Glomerular endothelial cell (primary cell): ENCODE results near the gene KIAA1671. TPM values are rescaled to one million over a fixed set of nuclear protein-coding genes. Genes with fewer than 3 reads are reported as not detected.
A peak's percentile ranks its signal among the peaks of the same experiment; 100 is the strongest.

ENCODE experiments used
- DNase-seq: peaks from one replicate; pipeline ENCODE4 v3.0.0-alpha.2; 2011; ENCODE audit warnings: low read depth, low spot score; ENCODE audit errors: extremely low read depth
- total RNA-seq: library from RNA; depleted of rRNA; stranded (reverse); fragments of >200 nt; gene quantifications from 2 replicates; pipeline ENCODE4 v1.2.3, GENCODE V29; 2015

Gene KIAA1671
- total RNA-seq, 1 donor from 2014 or later: 91.0 TPM

GRCh38 chr22:25109878-25110595, 157.5 kb downstream of the KIAA1671 start:
- DNase-seq: no peak

- DNase-seq: no peak
These were observed 158.0 kb downstream of the KIAA1671 start for GRCh38 chr22:25110596-25110845.

DNA sequence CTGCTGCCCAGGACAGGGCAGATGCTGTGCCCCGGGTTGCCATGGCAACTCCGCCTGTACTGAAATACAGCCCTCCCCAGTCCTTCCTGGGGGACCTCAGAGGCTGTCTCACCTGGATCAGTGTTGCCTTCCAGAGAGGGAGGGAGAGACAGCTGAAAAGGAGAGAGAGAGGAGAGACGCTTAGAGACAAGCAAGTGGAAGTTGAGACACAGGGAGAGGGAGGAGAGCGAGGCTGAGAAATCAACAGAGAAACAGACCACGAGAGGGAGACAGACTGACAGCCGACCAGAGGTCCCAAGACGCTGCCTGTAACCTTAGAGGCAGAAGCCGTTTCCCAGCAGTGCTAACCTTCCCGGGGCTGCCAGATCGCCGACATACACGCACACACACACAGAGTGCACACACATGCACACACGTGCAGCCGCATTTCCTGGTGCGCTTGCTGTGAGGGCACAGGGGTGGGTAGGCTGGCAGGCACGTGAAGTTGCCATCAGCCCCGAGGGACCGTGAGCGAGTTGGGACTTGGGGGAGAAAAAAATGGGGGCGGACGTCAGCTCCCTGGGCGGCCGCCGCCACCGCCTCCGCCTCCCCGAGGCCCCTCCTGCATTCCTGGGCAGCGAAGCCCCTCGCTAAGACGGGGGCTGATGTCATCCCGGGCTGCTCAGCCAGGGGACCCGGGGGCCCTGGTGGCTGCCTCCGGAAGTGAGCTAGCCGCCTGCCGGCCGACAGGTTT, 158.5 kb downstream of the KIAA1671 start:
- DNase-seq: no peak

DNA sequence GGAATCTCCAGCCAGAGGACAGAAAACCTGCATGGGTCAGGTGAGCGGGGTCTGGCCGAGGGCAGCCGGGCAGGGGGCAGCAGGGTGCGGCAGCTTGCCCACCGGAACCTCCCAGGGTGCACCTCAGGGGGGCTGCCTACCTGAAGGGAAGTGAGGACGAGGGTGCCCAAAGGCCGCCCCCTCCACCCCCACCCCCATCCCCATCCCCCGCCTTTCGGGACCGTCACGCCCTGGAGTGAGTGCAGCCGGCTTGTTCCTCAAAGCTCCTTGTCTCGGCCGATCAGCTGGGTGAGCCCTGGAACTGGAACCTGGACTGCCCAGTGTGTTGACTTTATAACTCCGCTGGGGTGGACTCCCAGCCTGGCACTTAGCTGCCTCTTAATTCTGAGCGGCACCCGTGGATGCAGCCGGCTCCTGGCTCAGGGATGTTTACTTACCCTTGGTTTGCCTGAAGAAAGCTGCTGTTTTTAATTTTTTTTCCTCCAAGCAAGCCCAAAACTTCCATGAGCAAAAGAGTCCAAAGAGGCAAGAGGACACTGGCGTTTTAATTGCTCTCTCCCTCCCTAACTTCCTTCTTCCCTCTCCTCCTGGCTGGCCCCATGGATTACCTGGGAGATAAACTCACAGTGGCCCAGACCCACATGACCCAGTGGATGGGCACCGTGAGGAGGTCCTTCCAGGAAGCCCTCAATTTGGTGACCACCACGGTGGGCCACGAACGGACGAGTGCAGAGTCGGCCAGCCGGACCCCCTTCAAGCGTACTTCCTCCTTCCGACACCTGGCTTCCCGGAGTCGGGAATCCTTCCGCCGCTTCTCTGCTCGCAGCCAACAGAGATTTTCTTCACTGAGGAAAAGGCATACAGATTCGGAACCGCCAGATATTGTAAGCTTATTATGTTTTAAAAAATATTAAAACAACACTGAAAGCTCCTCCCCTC, 159.3 kb downstream of the KIAA1671 start:
- DNase-seq: no peak

- no peak for DNase-seq
These were observed 160.2 kb downstream of the KIAA1671 start for GRCh38 chr22:25112538-25113253.

GRCh38 chr22:25113316-25113721, 160.8 kb downstream of the KIAA1671 start:
- no peak for DNase-seq

DNA sequence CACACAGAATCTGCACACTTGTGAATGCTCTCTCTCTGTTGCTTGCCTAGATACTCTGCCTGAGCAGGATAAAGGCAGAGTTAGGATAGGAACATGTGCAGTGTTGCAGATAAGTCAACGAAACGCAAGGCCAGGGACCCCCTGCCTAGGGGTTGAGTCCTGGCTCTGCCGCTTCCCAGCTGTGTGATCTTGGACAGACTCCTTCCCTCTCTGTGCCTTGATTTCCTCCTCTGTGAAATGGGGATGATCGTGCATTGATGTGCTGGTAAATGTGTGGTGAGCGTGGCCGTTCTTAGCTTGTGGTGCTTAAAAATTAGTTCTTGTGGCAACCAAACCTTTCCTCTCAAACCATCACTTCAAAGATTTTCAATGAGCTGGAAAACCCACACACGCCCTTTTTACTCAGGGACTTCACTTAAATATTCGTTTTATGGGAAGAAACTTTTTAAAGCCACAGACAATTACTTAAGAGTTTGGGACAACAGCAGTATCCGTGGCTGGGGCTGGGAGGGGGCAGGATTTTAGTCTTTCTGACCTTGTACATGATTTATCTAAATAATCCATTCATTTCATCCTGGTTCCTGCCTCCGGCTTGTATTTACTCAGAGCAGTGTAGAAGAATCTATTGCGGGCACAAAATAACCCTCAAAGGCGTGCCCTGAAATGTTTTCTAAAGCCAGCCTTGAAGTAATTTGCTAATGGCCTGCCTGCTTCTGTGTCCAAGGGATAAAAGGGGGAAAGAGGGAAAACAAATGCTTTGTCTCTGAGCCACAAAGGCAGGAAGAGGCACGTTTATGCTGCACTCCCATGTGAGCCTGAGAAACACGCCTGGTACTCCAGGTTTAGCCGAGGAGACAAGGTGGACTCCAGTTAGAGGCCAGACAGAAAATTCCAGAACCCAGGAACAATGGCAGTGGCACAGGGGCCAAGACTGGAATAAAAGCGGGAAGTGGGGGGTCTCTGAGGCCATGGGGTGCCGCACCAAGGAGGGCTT, 162.2 kb downstream of the KIAA1671 start:
- no peak for DNase-seq

DNA sequence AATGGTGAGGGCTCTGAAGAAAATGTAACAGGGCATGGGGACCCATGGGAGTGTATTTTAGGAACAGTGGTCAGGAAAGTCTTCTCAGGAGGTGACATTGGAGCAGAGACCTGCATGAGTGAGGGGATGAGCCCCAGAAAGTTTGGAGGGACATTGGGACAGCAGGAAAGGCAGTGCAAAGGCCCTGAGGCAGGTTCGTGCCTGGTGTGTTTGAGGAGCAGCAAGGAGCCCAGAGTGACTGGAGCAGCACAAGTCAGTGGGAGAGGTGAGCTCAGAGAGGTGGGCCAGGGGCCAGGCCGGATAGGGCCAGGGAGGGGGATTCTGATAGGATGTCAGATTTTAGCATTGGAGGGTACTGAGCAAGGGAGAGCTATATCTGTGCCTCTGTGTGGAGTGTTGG, 167.1 kb downstream of the KIAA1671 start:
- no peak for DNase-seq

DNA sequence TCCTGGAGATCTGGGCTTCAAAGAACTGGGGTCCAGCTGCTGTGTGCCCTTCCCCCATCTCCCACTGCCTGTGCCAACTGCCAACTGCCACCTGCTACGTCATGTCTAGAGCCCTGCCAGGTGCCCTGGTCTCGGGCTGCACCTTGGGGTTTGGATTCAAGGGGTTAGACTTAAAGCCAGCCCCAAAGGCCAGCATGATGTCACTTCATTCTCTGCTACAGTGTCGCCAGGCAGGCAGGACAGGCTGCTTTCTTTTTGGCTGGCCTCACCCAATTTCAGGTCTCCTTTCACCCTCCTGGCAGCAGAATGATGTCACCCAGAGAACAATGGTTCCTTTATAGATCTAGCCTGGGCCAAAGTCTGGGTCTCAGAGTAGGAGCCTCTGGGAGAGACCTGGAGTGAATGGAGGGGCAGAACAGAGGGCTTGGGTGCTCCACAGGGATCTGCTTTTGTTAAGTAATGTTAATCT, 167.6 kb downstream of the KIAA1671 start:
- no peak for DNase-seq

- DNase-seq: peak; percentile 89
These were observed 168.3 kb downstream of the KIAA1671 start for GRCh38 chr22:25120761-25121212.

- no peak for DNase-seq
These were observed 169.7 kb downstream of the KIAA1671 start for GRCh38 chr22:25122136-25122764.

GRCh38 chr22:25123677-25124076, 171.2 kb downstream of the KIAA1671 start:
- DNase-seq: no peak

DNA sequence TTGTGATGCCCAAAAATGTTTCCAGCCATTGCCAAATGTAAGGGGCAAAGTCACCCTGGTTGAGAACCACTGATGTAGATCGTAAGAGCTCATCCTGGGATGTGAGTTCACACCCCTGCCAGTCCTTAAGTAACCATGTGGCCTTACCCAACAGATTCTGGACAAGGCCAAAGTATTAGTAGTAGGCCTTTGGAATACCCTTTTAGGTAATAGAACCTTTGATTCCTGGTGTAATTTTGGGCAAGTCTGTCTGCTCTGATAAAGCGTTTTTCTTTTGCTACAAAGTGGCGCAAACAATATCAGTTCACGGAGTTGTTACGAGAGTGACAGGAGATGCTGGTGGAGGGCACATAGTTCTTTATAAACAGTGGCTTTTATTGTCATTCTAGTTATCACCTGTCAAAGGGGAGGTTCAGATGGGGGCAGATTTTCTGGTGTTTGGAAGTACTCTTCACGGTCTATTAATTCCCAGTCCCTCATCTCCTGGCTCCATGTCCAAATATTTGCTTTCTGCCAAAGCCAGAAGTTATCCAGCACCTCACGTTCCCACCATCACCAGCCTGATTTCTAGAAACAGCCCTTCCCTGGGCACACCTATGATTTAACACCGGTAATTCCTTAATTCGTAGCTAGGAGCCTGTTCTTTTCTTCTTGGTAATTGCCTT, 173.3 kb downstream of the KIAA1671 start:
- DNase-seq: no peak

- DNase-seq: no peak
These were observed 174.0 kb downstream of the KIAA1671 start for GRCh38 chr22:25126510-25126909.

- no peak for DNase-seq
These were observed 174.8 kb downstream of the KIAA1671 start for GRCh38 chr22:25127318-25127717.

GRCh38 chr22:25130462-25130861, 177.9 kb downstream of the KIAA1671 start:
- no peak for DNase-seq

DNA sequence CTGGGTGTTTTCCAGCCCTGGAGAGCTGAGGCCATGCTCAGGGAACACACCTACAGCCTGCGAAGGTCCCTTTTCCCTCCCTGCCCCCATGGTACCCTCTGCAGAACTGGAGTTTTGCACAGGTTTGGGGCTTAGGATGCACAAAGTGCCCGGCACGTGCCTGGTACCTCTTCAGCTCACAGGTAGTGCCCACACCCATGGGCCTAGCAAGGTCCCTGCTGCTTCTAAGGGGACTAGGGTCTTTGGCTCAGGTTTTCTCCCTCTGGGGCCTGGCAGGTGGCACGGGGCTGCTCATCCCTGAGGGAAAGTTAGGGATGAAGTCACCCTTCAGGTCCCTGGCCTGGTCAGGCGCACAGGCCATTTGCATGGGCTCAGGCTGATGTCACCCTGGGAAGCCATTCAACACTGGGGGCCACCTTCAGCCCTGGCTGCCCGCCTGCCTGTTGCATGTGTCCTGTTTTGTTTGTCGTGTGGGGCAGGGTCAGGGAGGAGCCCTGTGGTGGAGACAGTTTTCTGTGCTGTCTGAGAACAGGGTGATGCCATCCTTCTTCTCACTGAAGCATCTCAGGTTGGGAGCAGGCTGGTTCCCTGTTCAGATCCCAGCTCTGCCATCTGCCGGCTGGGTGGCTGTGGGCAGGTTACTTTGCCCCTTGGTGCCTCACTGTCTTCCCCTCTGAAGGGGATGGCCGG, 178.8 kb downstream of the KIAA1671 start:
- DNase-seq: no peak

- no peak for DNase-seq
These were observed 181.5 kb downstream of the KIAA1671 start for GRCh38 chr22:25134028-25134427.
